Choroid plexus epithelial cell (primary cell): Measurements from ENCODE around the gene ANKMY1.

Experiments
- DNase-seq: peaks from one replicate; pipeline ENCODE4 v3.0.0-alpha.2; 2010; ENCODE audit warnings: low read depth
- H3K4me3 ChIP-seq: 2 replicates; pipeline ENCODE4 v1.5.1; 2011; ENCODE audit warnings: low read depth, mild to moderate bottlenecking, control low read depth, low read length, moderate library complexity
- TF ChIP-seq, protein P1 (sequence below): conservative IDR thresholded peaks from 2 replicates; pipeline ENCODE4 v1.5.1; 2011; ENCODE audit warnings: low read depth, mild to moderate bottlenecking, control low read depth, inconsistent platforms, low read length, moderate library complexity

ANKMY1 gene

GRCh38 chr2:240557808-240558207 lies at the start of gene ANKMY1:
TSS of gene ANKMY1 (minus strand) at chr2:240557988. CDS start at chr2:240557335, 653 bp downstream.
- DNase-seq = peak; percentile 76
- peak within 1 kb of the TSS; percentile 65 for H3K4me3 ChIP-seq
- TF ChIP-seq, protein P1, sequence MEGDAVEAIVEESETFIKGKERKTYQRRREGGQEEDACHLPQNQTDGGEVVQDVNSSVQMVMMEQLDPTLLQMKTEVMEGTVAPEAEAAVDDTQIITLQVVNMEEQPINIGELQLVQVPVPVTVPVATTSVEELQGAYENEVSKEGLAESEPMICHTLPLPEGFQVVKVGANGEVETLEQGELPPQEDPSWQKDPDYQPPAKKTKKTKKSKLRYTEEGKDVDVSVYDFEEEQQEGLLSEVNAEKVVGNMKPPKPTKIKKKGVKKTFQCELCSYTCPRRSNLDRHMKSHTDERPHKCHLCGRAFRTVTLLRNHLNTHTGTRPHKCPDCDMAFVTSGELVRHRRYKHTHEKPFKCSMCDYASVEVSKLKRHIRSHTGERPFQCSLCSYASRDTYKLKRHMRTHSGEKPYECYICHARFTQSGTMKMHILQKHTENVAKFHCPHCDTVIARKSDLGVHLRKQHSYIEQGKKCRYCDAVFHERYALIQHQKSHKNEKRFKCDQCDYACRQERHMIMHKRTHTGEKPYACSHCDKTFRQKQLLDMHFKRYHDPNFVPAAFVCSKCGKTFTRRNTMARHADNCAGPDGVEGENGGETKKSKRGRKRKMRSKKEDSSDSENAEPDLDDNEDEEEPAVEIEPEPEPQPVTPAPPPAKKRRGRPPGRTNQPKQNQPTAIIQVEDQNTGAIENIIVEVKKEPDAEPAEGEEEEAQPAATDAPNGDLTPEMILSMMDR = no peak

DNA sequence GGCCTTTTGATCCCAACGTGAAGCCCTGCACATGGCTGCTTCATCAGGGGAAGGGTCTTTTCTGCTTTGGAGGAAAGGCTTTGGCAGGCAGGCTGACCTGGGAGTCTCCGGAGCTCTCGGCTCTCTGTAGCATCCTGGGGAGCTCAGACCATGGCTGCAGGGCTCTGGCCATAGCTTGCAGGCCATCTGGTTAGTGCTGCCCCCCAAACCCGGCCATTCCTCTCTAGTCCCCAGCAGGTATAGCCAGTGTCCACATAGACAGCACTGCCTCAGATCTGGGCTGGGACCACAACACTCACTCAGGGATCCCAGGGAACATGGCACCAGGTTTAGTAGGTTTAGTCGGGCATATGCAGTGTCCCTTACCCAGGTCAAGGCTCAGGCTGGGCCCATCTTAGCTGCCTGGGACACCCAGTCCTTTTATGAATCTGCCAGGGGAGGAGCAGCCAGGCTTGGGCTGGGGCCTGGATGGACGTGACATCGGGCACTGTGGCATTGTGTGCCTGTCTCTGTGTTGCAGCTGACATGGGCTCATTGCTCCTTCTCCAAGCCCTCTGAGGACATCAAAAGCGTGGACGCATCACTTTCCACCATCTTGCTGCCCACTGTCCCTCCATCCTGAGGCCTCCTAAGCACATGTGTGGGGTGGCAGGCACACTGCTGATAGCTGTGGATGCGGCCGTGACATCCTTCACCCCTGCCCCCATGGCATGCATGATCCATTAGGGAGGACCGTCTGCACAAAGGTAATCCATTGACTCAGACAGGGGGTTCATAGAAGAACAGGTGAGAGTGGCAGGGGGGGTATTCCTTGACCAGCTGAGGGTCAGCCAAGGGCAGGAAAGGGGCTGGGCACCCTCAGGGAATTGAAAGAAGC lies 48.3 kb upstream of the ANKMY1 start:
- H3K4me3 ChIP-seq = no peak overlapping the region
- no peak for DNase-seq

GRCh38 chr2:240604939-240605716 lies 47.3 kb upstream of the ANKMY1 start:
- TF ChIP-seq, protein P1 = no peak
- DNase-seq = no peak
- no peak overlapping the region for H3K4me3 ChIP-seq

More for the DNA sequence above, 48.3 kb upstream of the ANKMY1 start:
- TF ChIP-seq, protein P1 = no peak

- TF ChIP-seq, protein P1 = peak; percentile 80
- peak; percentile 79 for DNase-seq
- H3K4me3 ChIP-seq = no peak overlapping the region
These were observed 46.6 kb upstream of the ANKMY1 start for GRCh38 chr2:240604291-240604938.

GRCh38 chr2:240603846-240604245 lies 46.1 kb upstream of the ANKMY1 start:
- H3K4me3 ChIP-seq = no peak overlapping the region
- no peak for DNase-seq
- TF ChIP-seq, protein P1 = no peak

- TF ChIP-seq, protein P1 = no peak
- no peak overlapping the region for H3K4me3 ChIP-seq
- no peak for DNase-seq
These were observed 45.5 kb upstream of the ANKMY1 start for GRCh38 chr2:240603081-240603835.
